ENCODE measurements around the gene LRRC8D. TPM values are rescaled to one million over a fixed set of nuclear protein-coding genes. Genes with fewer than 3 reads are reported as not detected.

Gene LRRC8D
- total and polyA plus RNA-seq, 4 donors, result 7.1 to 17.4 (median 14.4) TPM

DNA sequence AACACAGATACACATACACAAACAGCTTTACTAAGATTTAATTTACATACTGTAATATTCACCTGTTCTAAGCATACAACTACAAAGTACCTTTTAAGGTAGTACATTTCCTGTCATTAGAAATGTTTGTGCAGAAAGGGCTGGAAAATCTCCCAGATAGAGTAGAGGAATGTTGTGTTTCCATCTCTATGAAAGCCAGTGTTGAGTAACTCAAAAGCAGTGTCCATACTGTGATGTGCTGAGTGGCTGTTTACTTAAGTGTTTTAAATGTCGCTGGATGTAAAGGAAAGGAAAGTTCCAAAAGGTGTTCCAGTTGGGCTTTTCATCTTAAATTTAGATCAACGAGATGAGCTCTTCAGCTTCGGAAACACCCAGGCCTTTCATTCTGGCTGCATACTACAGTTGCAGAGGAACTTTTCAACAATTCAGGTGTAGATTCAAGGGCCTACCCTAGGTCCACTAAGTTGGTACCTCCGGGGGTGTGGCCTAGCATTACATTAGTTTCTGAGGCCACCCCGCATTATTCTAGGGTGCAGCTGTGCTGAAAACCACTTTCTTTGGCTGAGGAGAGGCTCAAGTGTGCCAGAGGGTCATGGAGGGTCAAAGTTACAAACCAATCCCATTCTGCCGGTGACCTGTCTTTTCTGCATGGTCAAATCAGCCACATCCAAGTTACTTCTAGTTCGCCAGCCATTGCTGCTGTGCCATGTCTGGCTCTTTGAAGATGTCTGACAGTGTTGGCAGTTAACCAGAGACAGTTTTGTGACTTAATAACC lies 78.1 kb downstream of the LRRC8D start:
- 88% methylated on average over 7 of the region's 7 CpGs for WGBS
- Histone ChIP-seq H3K4me3 (ENCODE audit: low read depth in 1 of 3, low read length in 3 of 3) (no peak overlapping the region), H3K27ac (ENCODE audit: low read depth in 1 of 2, low read length in 2 of 2) (no peak overlapping the region), H3K36me3 (ENCODE audit: control insufficient read depth in 4 of 4, insufficient read depth in 3 of 4, low read depth in 1 of 4, low read length in 3 of 4) (no peaks in the 10 kb centered on the region), H3K4me1 (ENCODE audit: control insufficient read depth in 4 of 4, insufficient read depth in 4 of 4, low read length in 3 of 4) (peaks cover 4 to 27% (median 18%) of the 10 kb centered on the region in 4 donors), H3K27me3 (ENCODE audit: control insufficient read depth in 4 of 4, insufficient read depth in 4 of 4, low read length in 3 of 4) (no peaks in the 10 kb centered on the region), H3K9me3 (ENCODE audit: control insufficient read depth in 4 of 4, low read length in 3 of 4) (no peaks in the 10 kb centered on the region), H3K9ac (ENCODE audit: low read depth in 1 of 2, low read length in 2 of 2) (no peak overlapping the region)
- DNase-seq (ENCODE audit: low spot score), result no peak
- TF ChIP-seq MAX (IDR thresholded peaks at IDR 0.05) (peak; percentile 24), RAD21 (IDR thresholded peaks at IDR 0.05) (peak in 1 of 2 donors; percentile 16), JUND (IDR thresholded peaks at IDR 0.05) (no peak), HNF4G (IDR thresholded peaks at IDR 0.05) (no peak), HNF4A (conservative IDR thresholded peaks at IDR 0.05) (peak; percentile 52 to 70), YY1 (IDR thresholded peaks at IDR 0.05) (peak; percentile 80), REST (IDR thresholded peaks at IDR 0.05) (peak; percentile 11), FOXA1 (IDR thresholded peaks at IDR 0.05) (peak; percentile 78), ZBTB33 (IDR thresholded peaks at IDR 0.05) (peak; percentile 39), NR2F2 (IDR thresholded peaks at IDR 0.05) (no peak), ATF3 (IDR thresholded peaks at IDR 0.05) (no peak), GABPA (IDR thresholded peaks at IDR 0.05 in 1 of 2, conservative IDR thresholded peaks at IDR 0.05 in 1 of 2) (no peak), FOXA2 (IDR thresholded peaks at IDR 0.05) (peak; percentile 95), EGR1 (IDR thresholded peaks at IDR 0.05; ENCODE audit: low read depth in 2 of 2) (no peak), SP1 (IDR thresholded peaks at IDR 0.05) (peak; percentile 33), TAF1 (conservative IDR thresholded peaks at IDR 0.05) (no peak), RXRA (IDR thresholded peaks at IDR 0.05) (peak in 1 of 2 donors; percentile 64)
- TF ChIP-seq, protein P1, sequence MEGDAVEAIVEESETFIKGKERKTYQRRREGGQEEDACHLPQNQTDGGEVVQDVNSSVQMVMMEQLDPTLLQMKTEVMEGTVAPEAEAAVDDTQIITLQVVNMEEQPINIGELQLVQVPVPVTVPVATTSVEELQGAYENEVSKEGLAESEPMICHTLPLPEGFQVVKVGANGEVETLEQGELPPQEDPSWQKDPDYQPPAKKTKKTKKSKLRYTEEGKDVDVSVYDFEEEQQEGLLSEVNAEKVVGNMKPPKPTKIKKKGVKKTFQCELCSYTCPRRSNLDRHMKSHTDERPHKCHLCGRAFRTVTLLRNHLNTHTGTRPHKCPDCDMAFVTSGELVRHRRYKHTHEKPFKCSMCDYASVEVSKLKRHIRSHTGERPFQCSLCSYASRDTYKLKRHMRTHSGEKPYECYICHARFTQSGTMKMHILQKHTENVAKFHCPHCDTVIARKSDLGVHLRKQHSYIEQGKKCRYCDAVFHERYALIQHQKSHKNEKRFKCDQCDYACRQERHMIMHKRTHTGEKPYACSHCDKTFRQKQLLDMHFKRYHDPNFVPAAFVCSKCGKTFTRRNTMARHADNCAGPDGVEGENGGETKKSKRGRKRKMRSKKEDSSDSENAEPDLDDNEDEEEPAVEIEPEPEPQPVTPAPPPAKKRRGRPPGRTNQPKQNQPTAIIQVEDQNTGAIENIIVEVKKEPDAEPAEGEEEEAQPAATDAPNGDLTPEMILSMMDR (IDR thresholded peaks at IDR 0.05; ENCODE audit: low read depth, low read length, missing input control), result no peak

Measured in liver (tissue), 9 donors.